NT2/D1 (cell line): Measurements from ENCODE around the gene DRC7.

ENCODE experiments used
- SUZ12 ChIP-seq: IDR thresholded peaks from 2 replicates; pipeline ENCODE4 v1.6.1; 2011; ENCODE audit not compliant: insufficient read length, insufficient read depth; ENCODE audit errors: extremely low read depth
- YY1 ChIP-seq: IDR thresholded peaks from 2 replicates; pipeline ENCODE4 v1.6.1; 2011; ENCODE audit not compliant: insufficient read length, insufficient read depth
- ZNF274 ChIP-seq: IDR thresholded peaks from 2 replicates; pipeline ENCODE4 v1.6.1; 2011; ENCODE audit warnings: mild to moderate bottlenecking, low read depth, low read length

GRCh38 chr16:57722651-57723050 is 28.0 kb downstream of the DRC7 start:
- TF ChIP-seq ZNF274 (no peak), YY1 (no peak), SUZ12 (no peak)
